T-helper 1 cell (primary cell): Measurements from ENCODE around the gene OVCH1.
"Not testable (repeated sequence)": the region's sequence is repeated elsewhere in the genome, so short reads cannot be mapped to it uniquely, and the experiment has no call there.

ENCODE experiments used
- DNase-seq, 5 donors: peaks; one replicate each; pipeline ENCODE4 v3.0.0-alpha.2; 2012 to 2020

Gene OVCH1

GRCh38 chr12:29398495-29398894, 99.0 kb downstream of the OVCH1 start:
- no peak for DNase-seq

GRCh38 chr12:29396774-29397173, 100.7 kb downstream of the OVCH1 start:
- DNase-seq: no peak

GRCh38 chr12:29395356-29395755, 102.1 kb downstream of the OVCH1 start:
- DNase-seq: no peak

- DNase-seq: peak in 2 of 5 donors; percentile 12 to 76
Observed at GRCh38 chr12:29390419-29390818, 107.1 kb downstream of the OVCH1 start.

- DNase-seq: peak in 1 of 5 donors; percentile 7
Observed at GRCh38 chr12:29389295-29389919, 108.1 kb downstream of the OVCH1 start.

GRCh38 chr12:29386084-29386680, 111.3 kb downstream of the OVCH1 start:
- DNase-seq: not testable (repeated sequence)

- not testable (repeated sequence) for DNase-seq
Observed at GRCh38 chr12:29385194-29385593, 112.3 kb downstream of the OVCH1 start.

- DNase-seq: no peak
Observed at GRCh38 chr12:29382251-29382650, 115.2 kb downstream of the OVCH1 start.

GRCh38 chr12:29380536-29381523, 116.7 kb downstream of the OVCH1 start, which contains the start of gene ERGIC2:
ERGIC2 (minus strand) TSS chr12:29381172; CDS start chr12:29371633, 9,539 bp downstream.
- peak; percentile 80 to 98 (median 90) for DNase-seq
